CD4-positive, alpha-beta T cell treated with Interferon gamma for 1 hour (primary cell): Measurements from ENCODE around the gene SLC35F5.
A peak's percentile ranks its signal among the peaks of the same experiment; 100 is the strongest.
"Not testable (repeated sequence)": the region's sequence is repeated elsewhere in the genome, so short reads cannot be mapped to it uniquely, and the experiment has no call there.

Experiments
- DNase-seq: peaks from one replicate; pipeline ENCODE4 v3.0.0-alpha.2; 2020

SLC35F5 gene, protein sequence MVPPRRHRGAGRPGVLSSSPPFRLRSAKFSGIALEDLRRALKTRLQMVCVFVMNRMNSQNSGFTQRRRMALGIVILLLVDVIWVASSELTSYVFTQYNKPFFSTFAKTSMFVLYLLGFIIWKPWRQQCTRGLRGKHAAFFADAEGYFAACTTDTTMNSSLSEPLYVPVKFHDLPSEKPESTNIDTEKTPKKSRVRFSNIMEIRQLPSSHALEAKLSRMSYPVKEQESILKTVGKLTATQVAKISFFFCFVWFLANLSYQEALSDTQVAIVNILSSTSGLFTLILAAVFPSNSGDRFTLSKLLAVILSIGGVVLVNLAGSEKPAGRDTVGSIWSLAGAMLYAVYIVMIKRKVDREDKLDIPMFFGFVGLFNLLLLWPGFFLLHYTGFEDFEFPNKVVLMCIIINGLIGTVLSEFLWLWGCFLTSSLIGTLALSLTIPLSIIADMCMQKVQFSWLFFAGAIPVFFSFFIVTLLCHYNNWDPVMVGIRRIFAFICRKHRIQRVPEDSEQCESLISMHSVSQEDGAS

DNA sequence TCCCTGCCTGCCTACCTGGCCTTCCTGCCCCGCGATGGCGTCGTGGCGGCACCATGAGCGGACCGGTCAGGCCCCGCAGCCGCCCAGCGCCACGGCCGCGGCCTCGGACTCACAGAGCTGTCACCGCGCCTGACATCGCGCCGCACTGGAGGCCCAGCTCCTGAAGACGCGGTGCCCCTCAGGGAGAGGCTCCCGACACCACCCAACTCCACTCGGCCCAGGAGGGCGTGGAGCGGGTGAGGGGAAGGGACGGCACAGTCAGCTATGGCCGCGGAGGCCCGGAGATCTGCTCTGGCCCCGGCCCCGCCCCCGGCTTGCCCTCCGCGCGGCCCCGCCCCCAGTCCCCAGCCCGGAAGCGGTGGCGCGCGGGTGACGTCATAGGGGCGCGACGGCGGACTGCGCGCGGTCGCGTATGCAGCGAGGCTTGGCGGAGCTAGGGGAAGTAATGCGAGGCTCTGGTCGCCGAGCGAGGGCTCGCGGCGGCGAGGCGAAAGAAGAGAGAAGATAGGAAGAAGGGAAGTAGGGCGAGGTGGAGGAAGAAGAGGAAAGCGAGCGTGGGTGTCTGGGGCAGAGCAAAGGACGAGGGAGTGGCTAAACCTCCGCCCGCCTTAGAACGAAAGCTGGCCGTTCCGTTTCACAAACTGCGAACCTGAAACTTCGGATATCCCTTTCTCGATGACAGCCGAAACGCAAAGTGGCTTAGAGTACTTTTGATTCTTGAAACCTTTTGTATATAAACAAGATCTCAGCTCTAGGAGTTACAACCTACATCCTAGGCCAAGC, at the start of gene SLC35F5:
TSS of gene SLC35F5 (minus strand) at position 288 of the 783 bp plus-strand sequence. CDS start at position 55, 233 bp downstream.
- peak; percentile 92 for DNase-seq

GRCh38 chr2:113799375-113799774, 42.9 kb upstream of the SLC35F5 start:
- no peak for DNase-seq

DNA sequence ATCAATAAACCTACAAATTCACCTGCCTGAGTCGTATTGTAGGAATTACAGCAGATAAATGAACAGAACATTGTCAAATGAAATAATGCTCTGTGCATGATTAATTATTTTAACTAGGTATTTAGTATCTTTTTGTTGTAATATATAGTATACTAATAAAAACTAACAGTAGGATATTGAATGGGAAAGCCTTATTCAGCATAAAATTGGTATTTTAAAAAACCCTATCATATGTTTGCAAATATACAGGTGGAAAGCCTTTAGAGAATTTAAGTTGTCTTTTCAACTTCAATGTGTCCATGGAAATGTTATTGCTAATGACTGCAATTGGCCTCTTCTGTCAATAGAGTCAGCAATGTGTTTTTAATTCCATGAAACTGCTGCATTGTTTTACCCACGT, 40.8 kb upstream of the SLC35F5 start:
- no peak for DNase-seq

DNA sequence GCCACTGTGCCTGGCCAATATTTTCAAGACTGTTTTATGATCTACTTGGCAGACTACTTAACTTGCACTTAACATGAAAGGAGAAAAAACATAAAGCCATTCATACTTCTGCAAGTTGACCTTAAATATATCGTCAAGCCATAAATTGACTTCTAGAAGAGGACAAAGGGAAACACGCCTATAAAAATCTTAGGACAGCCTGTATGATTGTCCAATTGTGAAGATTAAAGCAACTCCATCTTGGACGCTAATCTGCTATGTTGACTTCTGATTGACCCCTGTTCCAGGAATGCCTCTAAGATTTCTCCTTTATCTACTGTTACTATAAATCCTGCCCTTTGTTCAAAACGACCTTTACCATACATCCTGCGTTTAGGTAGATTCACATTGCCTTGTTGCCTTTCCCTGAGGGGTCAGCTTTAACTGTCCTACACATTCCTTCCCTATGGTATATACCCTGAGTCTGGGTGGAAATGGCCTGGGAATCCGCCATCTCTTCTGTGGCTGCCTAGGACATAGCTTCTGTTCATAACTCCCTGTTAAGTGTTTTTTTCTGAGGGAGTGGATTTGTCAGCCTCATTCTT, 40.2 kb upstream of the SLC35F5 start:
- DNase-seq, result no peak

DNA sequence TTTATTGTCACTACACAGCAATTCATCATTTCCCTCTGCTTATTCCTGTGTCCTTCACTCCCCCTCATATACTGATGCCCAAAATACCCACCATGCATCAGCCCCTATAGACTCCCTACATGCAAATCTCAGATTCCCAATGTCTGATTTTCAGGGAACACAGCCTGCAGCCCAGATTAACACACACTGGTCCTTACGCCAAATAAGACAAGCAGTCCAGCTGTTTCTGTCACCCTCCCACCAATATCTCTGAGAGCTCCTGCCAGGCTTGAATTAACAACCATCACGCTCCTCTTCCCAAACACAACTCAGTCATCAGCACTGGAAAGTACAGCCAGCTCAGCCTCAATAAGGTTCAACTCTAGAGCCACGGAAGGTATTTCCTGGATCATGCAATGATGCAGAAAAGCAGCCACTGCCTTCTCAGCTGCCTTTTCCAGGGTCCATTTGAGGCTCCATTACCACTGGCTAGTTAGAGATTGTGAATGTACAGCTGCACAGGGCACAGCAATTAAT, 39.0 kb upstream of the SLC35F5 start:
- DNase-seq, result no peak

DNA sequence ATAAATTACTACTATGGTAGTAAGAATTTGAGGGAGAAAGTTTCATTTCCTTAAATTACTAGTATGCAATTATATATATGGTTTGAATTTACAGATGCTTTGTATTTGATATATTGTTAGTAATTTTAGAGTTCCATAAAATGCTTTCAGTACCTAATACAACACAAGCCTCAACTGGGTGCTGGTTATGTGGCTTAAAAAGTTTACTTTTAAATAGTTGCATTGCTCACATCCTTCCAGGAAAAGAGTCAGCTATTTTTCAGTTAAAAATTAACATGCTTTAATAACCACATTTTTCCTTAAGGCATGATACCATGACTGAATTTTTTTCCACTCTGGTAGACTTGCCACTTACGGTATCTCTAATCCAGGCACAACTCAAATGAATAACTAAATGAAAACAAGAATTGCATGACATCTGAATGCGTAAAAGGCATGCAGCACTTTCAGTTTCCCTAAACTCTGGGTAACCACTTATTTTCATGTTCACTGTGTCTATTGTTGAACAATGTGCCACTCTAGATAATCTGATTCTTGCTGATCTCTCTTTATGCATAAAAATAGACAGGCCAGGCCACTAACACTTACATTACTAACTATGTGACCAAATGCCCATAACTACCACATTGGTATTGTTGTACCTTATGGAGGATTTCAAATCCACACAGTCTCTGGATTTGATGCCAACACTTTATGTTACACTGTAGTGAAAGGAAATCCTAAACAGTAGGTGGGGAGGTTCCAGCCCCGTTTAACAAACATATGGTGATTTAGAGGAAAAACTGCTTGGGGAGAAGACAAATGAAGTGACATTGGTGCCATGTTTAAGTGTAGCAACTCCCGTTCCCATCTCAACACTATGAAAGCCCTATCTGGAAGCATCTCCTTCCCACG, 35.5 kb upstream of the SLC35F5 start:
- DNase-seq, result no peak

- no peak for DNase-seq
These were observed 28.6 kb upstream of the SLC35F5 start for GRCh38 chr2:113784823-113785744.

- DNase-seq, result no peak
These were observed 24.0 kb upstream of the SLC35F5 start for GRCh38 chr2:113780472-113780871.

- no peak for DNase-seq
These were observed 20.9 kb upstream of the SLC35F5 start for GRCh38 chr2:113777371-113777770.

DNA sequence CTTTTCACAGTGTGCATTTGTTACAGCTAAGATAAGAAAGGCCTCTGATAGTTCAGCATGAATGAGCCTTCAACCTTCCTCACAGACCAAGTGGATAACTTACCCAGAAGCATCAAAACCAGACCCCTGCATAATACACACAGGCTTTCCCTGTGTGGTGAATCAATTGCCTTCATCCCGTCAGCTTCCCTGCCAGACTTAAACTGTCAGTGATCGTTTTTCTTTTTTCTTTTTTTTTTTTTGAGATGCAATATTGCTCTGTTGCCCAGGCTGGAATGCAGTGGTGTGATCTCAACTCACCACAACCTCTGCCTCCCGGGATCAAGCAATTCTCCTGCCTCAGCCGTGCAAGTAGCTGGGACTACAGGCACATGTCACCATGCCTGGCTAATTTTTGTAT, 20.5 kb upstream of the SLC35F5 start:
- DNase-seq, result no peak

GRCh38 chr2:113774616-113775015, 18.2 kb upstream of the SLC35F5 start:
- not testable (repeated sequence) for DNase-seq

DNA sequence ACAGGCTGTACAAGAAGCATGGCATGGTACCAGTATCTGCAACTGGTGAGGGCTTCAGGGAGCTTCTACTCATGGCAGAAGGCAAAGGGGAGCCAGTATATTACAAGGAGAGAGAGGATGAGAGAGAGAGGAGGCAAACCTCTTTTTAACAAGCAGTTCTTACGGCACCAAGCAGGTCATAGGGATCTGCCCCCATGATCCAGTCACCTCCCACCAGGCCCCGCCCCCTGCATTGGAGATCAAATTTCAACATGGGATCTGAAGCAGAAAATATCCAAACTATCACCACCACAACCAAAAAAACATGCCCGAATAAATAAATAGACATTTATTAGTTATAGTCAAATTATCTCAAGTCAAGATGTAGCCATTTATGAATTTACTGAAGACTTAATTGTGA, 14.5 kb upstream of the SLC35F5 start:
- no peak for DNase-seq

DNA sequence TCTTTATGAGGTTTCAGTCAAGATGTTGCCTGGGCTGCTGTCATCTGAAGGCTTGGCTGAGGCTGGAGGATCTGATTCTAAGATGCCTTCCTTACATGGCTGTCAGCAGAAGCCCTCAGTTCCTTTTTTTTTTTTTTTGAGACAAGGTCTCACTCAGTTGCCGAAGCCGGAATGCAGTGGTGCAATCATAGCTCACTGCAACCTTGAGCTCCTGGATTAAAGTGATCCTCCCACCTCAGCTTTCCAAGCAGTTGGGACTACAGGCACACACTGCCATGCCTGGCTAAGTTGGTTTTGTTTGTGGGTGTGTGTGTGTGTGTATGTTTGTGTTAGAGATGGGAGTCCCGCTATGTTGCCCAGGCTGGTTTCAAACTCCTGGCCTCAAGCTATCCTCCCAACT, 13.1 kb upstream of the SLC35F5 start:
- DNase-seq, result no peak

DNA sequence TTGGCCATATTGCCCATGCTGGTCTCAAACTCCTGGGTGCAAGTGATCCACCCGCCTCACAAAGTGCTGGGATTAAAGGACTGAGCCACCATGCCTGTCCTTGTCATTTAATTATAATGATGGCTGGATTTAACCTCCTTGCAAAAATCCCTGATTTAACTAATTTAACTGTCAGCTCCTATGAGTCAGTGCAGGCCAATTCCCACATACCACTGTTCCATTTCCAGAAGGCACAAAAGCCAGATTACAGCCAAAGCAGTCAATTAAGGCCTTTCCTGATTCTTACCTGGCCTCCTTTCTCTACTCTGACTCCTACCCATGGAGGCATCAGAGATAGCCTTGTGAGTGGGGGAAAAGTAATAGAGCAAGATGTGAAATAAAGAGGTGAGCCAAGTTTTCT, 12.3 kb upstream of the SLC35F5 start:
- DNase-seq, result no peak

DNA sequence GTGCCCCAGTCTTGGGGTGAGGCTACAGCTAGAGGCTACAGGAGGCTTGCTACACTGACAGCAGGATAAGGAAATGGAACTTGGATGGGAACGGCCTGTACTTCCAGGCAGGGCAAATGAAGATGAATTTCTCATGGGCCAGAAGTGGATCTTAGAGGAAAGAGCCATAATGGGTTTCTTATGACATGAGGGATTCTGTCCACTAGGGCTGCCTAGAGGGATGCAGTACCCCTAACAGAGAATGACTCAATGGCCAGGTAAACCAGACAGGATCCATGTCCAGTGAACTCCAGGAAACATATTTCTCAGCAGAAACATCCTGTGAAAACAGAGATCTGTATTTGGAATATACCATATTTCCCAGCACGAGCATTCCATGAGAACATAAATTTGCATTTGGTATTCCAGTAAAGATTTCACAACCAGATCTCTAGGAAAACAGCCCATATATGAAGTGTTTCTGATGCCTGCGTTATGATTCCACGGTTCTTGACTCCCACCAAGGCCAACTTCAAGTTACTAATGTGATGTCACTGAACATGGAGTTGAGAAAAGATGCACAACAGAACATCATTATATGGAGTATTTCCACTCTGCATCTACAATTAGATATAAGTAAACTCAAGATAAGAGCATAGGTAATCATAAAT, 11.5 kb upstream of the SLC35F5 start:
- DNase-seq, result no peak

DNA sequence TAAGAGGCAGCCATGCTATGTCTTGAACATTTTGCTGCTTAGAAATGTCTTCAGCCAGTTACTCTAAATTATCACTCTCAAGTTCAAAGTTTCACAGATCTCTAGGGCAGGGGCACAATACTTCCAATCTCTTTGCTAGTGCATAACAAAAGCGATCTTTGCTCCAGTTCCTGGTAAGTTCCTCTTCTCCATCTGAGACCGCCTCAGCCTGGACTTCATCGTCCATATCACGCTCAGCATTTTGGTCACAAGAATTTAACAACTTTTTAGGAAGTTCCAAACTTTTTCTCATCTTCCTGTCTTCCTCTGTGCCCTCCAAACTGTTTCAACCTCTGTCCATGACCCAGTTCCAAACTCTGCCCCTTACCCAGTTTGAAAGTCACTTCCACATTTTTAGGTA, 8.8 kb upstream of the SLC35F5 start:
- DNase-seq, result no peak

- DNase-seq, result no peak
These were observed 6.1 kb upstream of the SLC35F5 start for GRCh38 chr2:113762377-113763118.

GRCh38 chr2:113760400-113760799, 4.0 kb upstream of the SLC35F5 start:
- DNase-seq, result no peak

DNA sequence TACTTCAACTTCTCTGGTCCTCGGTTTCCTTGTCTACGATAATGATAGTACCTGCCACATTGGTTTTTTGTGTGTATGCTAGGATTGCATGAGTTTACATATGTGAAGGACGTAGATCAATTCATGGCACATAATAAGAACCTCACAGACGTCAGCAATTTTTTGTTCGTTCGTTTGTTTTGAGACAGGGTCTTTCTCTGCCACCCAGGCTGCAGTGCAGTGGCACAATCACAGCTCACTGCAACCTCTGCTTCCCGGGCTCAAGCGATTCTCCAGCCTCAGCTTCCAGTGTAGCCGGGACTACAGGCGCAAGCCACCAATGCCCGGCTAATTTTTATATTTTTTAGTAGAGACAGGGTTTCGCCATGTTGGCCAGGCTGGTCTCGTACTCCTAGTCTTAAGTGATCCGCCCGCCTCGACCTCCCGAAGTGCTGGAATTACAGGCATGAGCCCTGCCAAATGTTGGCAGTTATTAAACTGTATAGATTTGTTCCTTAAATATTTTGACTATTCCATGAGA, 756 bp upstream of the SLC35F5 start:
- peak; percentile 3 for DNase-seq
